HepG2 (cell line): ENCODE data around the gene TNNI3. TPM values are rescaled to one million over a fixed set of nuclear protein-coding genes. Genes with fewer than 3 reads are reported as not detected.

Experiments
- CBX1 ChIP-seq: IDR thresholded peaks from one replicate; pipeline ENCODE4 v1.6.1; 2016; ENCODE audit warnings: antibody characterized with exemption, low read depth
- CEBPG ChIP-seq: IDR thresholded peaks from 2 replicates; pipeline ENCODE4 v1.6.1; 2016
- CREM ChIP-seq, 2 experiments: sonication (generic) in 1 of 2; formaldehyde crosslinking in 1 of 2; IDR thresholded peaks; 2 replicates each; pipeline versions ENCODE4 v1.4.0 to v1.6.1; 2016 to 2020; ENCODE audit warnings: antibody characterized with exemption in 1 of 2, mild to moderate bottlenecking in 1 of 2, missing genetic modification reagents in 1 of 2
- DDIT3 ChIP-seq: sonication (generic); formaldehyde crosslinking; IDR thresholded peaks from 2 replicates; pipeline ENCODE4 v1.4.0; 2020; ENCODE audit warnings: mild to moderate bottlenecking, missing genetic modification reagents
- ELK4 ChIP-seq: sonication (generic); formaldehyde crosslinking; IDR thresholded peaks from 2 replicates; pipeline ENCODE4 v1.9.0; 2021; ENCODE audit warnings: missing genetic modification reagents, borderline replicate concordance
- ESRRA ChIP-seq: sonication (generic); formaldehyde crosslinking; IDR thresholded peaks from 2 replicates; pipeline ENCODE4 v1.5.1; 2020; ENCODE audit warnings: mild to moderate bottlenecking, low read depth, missing genetic modification reagents
- FOXM1 ChIP-seq: sonication (generic); formaldehyde crosslinking; IDR thresholded peaks from 2 replicates; pipeline ENCODE4 v1.5.0; 2020; ENCODE audit warnings: missing genetic modification reagents
- HDAC1 ChIP-seq: sonication (generic); formaldehyde crosslinking; IDR thresholded peaks from 2 replicates; pipeline ENCODE4 v1.5.1; 2020; ENCODE audit warnings: mild to moderate bottlenecking, missing genetic modification reagents
- PAWR ChIP-seq: sonication (generic); formaldehyde crosslinking; IDR thresholded peaks from 2 replicates; pipeline ENCODE4 v1.4.0; 2020; ENCODE audit warnings: missing genetic modification reagents, mild to moderate bottlenecking, borderline replicate concordance
- RXRA ChIP-seq: sonication (generic); formaldehyde crosslinking; IDR thresholded peaks from 2 replicates; pipeline ENCODE4 v1.5.1; 2020; ENCODE audit warnings: missing genetic modification reagents
- SNRNP70 ChIP-seq: fragments of 200-400 bp; formaldehyde crosslinking; IDR thresholded peaks from 2 replicates; pipeline ENCODE4 v1.6.1; 2017; ENCODE audit warnings: mild to moderate bottlenecking, low read depth, low read length, moderate library complexity
- SRF ChIP-seq: IDR thresholded peaks from 2 replicates; pipeline ENCODE4 v1.6.1; 2011; ENCODE audit warnings: mild to moderate bottlenecking, low read depth, low read length, moderate library complexity
- SUZ12 ChIP-seq: fragments of 150-350 bp; IDR thresholded peaks from 2 replicates; pipeline ENCODE4 v1.6.1; 2014; ENCODE audit warnings: low read depth, low read length
- ZBTB38 ChIP-seq: sonication (generic); formaldehyde crosslinking; IDR thresholded peaks from 2 replicates; pipeline ENCODE4 v1.5.1; 2020; ENCODE audit warnings: mild to moderate bottlenecking, missing genetic modification reagents
- ZNF124 ChIP-seq: sonication (generic); formaldehyde crosslinking; IDR thresholded peaks from 2 replicates; pipeline ENCODE4 v1.4.0; 2020; ENCODE audit warnings: missing genetic modification reagents
- ZNF18 ChIP-seq: sonication (generic); formaldehyde crosslinking; IDR thresholded peaks from 2 replicates; pipeline ENCODE4 v1.8.0; 2022; ENCODE audit warnings: mild to moderate bottlenecking, missing genetic modification reagents; ENCODE audit not compliant: insufficient replicate concordance
- ZNF253 ChIP-seq: sonication (generic); formaldehyde crosslinking; IDR thresholded peaks from 2 replicates; pipeline ENCODE4 v1.8.0; 2022; ENCODE audit warnings: mild to moderate bottlenecking, missing genetic modification reagents, borderline replicate concordance
- ZNF256 ChIP-seq: sonication (generic); formaldehyde crosslinking; conservative IDR thresholded peaks from 2 replicates; pipeline ENCODE4 v1.4.0; 2020; ENCODE audit warnings: missing genetic modification reagents
- ZNF337 ChIP-seq: sonication (generic); formaldehyde crosslinking; IDR thresholded peaks from 2 replicates; pipeline ENCODE4 v1.5.1; 2020; ENCODE audit warnings: missing genetic modification reagents, low read depth, mild to moderate bottlenecking, borderline replicate concordance
- ZNF468 ChIP-seq: sonication (generic); formaldehyde crosslinking; IDR thresholded peaks from 2 replicates; pipeline ENCODE4 v1.8.0; 2022; ENCODE audit warnings: mild to moderate bottlenecking, moderate library complexity, missing genetic modification reagents
- ZNF546 ChIP-seq: sonication (generic); formaldehyde crosslinking; conservative IDR thresholded peaks from 2 replicates; pipeline ENCODE4 v1.8.1; 2023; ENCODE audit warnings: mild to moderate bottlenecking, missing genetic modification reagents
- ZNF564 ChIP-seq: sonication (generic); formaldehyde crosslinking; IDR thresholded peaks from 2 replicates; pipeline ENCODE4 v1.8.1; 2023; ENCODE audit warnings: mild to moderate bottlenecking, missing genetic modification reagents
- ZNF709 ChIP-seq: sonication (generic); formaldehyde crosslinking; IDR thresholded peaks from 2 replicates; pipeline ENCODE4 v1.5.0; 2020; ENCODE audit warnings: mild to moderate bottlenecking, missing genetic modification reagents
- ZNF775 ChIP-seq: sonication (generic); formaldehyde crosslinking; IDR thresholded peaks from 2 replicates; pipeline ENCODE4 v1.4.0; 2020; ENCODE audit warnings: missing genetic modification reagents, mild to moderate bottlenecking, moderate library complexity, borderline replicate concordance
- ZNF792 ChIP-seq: IDR thresholded peaks from 2 replicates; pipeline ENCODE4 v1.6.1; 2016
- ZSCAN31 ChIP-seq: sonication (generic); formaldehyde crosslinking; IDR thresholded peaks from 2 replicates; pipeline ENCODE4 v1.5.0; 2020; ENCODE audit warnings: low read depth, mild to moderate bottlenecking, missing genetic modification reagents
- ZSCAN5A ChIP-seq: sonication (generic); formaldehyde crosslinking; IDR thresholded peaks from 2 replicates; pipeline ENCODE4 v1.8.0; 2022; ENCODE audit warnings: mild to moderate bottlenecking, missing genetic modification reagents, borderline replicate concordance
- polyA plus RNA-seq, 8 experiments: library from polyadenylated mRNA; depleted of rRNA in 3 of 8; stranded (reverse) in 7 of 8; unstranded in 1 of 8; fragments of >200 nt; fragmentation: Illumina TruSeq in 4 of 8; extraction: Trizol in 4 of 8; gene quantifications; 2 replicates each; pipeline versions ENCODE4 v1.2.1 to v1.2.3, GENCODE V29; 2011 to 2016; ENCODE audit warnings: low read depth in 4 of 8, missing spikeins in 1 of 8, mixed read lengths in 1 of 8; ENCODE audit not compliant: insufficient read depth in 1 of 8
- total RNA-seq, 5 experiments: library from RNA; depleted of rRNA; stranded (reverse); fragments of >200 nt; fragmentation: Illumina TruSeq; extraction: Trizol; gene quantifications; 2 replicates each; pipeline ENCODE4 v1.2.3, GENCODE V29; 2016; ENCODE audit warnings: low read depth in 1 of 5

The TNNI3 gene
- total and polyA plus RNA-seq, 2 of the 13 experiments (the other 11 are each of a cell fraction or from before 2014, with no cell fraction given): 3.5 to 3.7 TPM

- TF ChIP-seq ELK4 (CRISPR knock-in tag) (no peak), FOXM1 (CRISPR knock-in tag) (no peak), ZNF18 (CRISPR knock-in tag) (no peak), SUZ12 (no peak), SRF (no peak), ZNF546 (0 out of 2 replicates have a peak, but pooled peaks have one; percentile 27), ZNF564 (CRISPR knock-in tag) (peak; percentile 47; the same call in 1 of the 2 replicates), ZNF253 (CRISPR knock-in tag) (no peak), PAWR (no peak), ZNF337 (CRISPR knock-in tag) (peak; percentile 86; the same call in 1 of the 2 replicates), ZNF775 (CRISPR knock-in tag) (no peak; the same call in 1 of the 2 replicates), ZSCAN31 (peak; percentile 83), CREM (IDR thresholded peaks at IDR 0.05) (peak; percentile 85), CREM (CRISPR knock-in tag; IDR thresholded peaks at IDR 0.05) (no peak), CEBPG (CRISPR knock-in tag) (peak; percentile 53), ZBTB38 (CRISPR knock-in tag) (peak; percentile 17; the same call in 1 of the 2 replicates), HDAC1 (peak; percentile 82), ESRRA (CRISPR knock-in tag) (no peak; the same call in 1 of the 2 replicates), CBX1 (no peak), ZNF124 (no peak), ZNF792 (peak; percentile 37; the same call in 1 of the 2 replicates), ZNF256 (CRISPR knock-in tag) (no peak), RXRA (CRISPR knock-in tag) (peak; percentile 89), ZNF709 (CRISPR knock-in tag) (peak; percentile 76; the same call in 1 of the 2 replicates), ZSCAN5A (CRISPR knock-in tag) (peak; percentile 72; the same call in 1 of the 2 replicates), SNRNP70 (no peak), DDIT3 (no peak), ZNF468 (CRISPR knock-in tag) (no peak)
Measured at GRCh38 chr19:55206664-55207500, 49.4 kb upstream of the TNNI3 start (continued).
